Putamen (tissue), 1 donor: ENCODE measurements around the gene GSG1L.

Experiments used
- DNase-seq: peaks from one replicate; pipeline ENCODE4 v3.0.0-alpha.2; 2016; ENCODE audit warnings: low spot score

Gene GSG1L

GRCh38 chr16:27771201-27771910 lies 292.2 kb downstream of the GSG1L start:
- no peak for DNase-seq

- no peak for DNase-seq
Measured at GRCh38 chr16:27770271-27771196, 293.0 kb downstream of the GSG1L start.

- no peak for DNase-seq
Measured at GRCh38 chr16:27769561-27770255, 293.8 kb downstream of the GSG1L start.

GRCh38 chr16:27768651-27769272 lies 294.8 kb downstream of the GSG1L start:
- no peak for DNase-seq

GRCh38 chr16:27767971-27768591 lies 295.4 kb downstream of the GSG1L start:
- DNase-seq = no peak

GRCh38 chr16:27767081-27767480 lies 296.4 kb downstream of the GSG1L start:
- DNase-seq = no peak

- DNase-seq = no peak
Measured at GRCh38 chr16:27766236-27766925, 297.1 kb downstream of the GSG1L start.

- no peak for DNase-seq
Measured at GRCh38 chr16:27764869-27765675, 298.4 kb downstream of the GSG1L start.

- DNase-seq = no peak
Measured at GRCh38 chr16:27764427-27764826, 299.1 kb downstream of the GSG1L start.

GRCh38 chr16:27762441-27762840 lies 301.1 kb downstream of the GSG1L start:
- no peak for DNase-seq

GRCh38 chr16:27761816-27762215 lies 301.7 kb downstream of the GSG1L start:
- DNase-seq = no peak

GRCh38 chr16:27760789-27761176 lies 302.7 kb downstream of the GSG1L start:
- no peak for DNase-seq

- no peak for DNase-seq
Measured at GRCh38 chr16:27759967-27760788, 303.3 kb downstream of the GSG1L start.

- DNase-seq = no peak
Measured at GRCh38 chr16:27759301-27759871, 304.1 kb downstream of the GSG1L start.

- DNase-seq = no peak
Measured at GRCh38 chr16:27758544-27758943, 305.0 kb downstream of the GSG1L start.

- no peak for DNase-seq
Measured at GRCh38 chr16:27756206-27756970, 307.1 kb downstream of the GSG1L start.

GRCh38 chr16:27754788-27755690 lies 308.5 kb downstream of the GSG1L start:
- no peak for DNase-seq
